AG04449 (cell line): Measurements from ENCODE around the gene SYT1.

Experiments
- CTCF ChIA-PET: fragments of 350-600 bp; formaldehyde crosslinking; extraction: SDS; loops from one replicate; lab custom pipeline; 2021; ENCODE audit warnings: antibody characterized with exemption; lab: Yijun Ruan, JAX
- POLR2A ChIA-PET: fragments of 400-600, 350-600 bp; formaldehyde crosslinking; extraction: SDS; loops from one replicate; lab custom pipeline; 2020; ENCODE audit warnings: antibody characterized with exemption, inconsistent platforms; lab: Yijun Ruan, JAX
- DNase-seq: peaks from one replicate; pipeline ENCODE4 v3.0.0-alpha.2; 2010; ENCODE audit warnings: low read depth, low spot score
- H3K4me3 ChIP-seq: 2 replicates; pipeline ENCODE4 v1.5.1; 2011; ENCODE audit warnings: low read depth, mild to moderate bottlenecking, control low read depth, low read length
- CTCF ChIP-seq: IDR thresholded peaks from one replicate; pipeline ENCODE4 v1.5.1; 2011; ENCODE audit warnings: mild to moderate bottlenecking, moderate library complexity, low read length, control low read depth, inconsistent platforms; ENCODE audit not compliant: insufficient read depth; ENCODE audit errors: missing control alignments

Gene SYT1

GRCh38 chr12:78959556-78959955 lies 95.0 kb downstream of the SYT1 start:
- DNase-seq = no peak
- no peak overlapping the region for H3K4me3 ChIP-seq
- TF ChIP-seq CTCF = no peak
- POLR2A ChIA-PET = no interaction called here
- CTCF ChIA-PET = no interaction called here

- POLR2A ChIA-PET = no interaction called here
- CTCF ChIA-PET = no interaction called here
- TF ChIP-seq CTCF = no peak
- H3K4me3 ChIP-seq = no peak overlapping the region
- no peak for DNase-seq
Observed at GRCh38 chr12:78961171-78961570, 96.6 kb downstream of the SYT1 start.

GRCh38 chr12:78963439-78964227 lies 99.1 kb downstream of the SYT1 start:
- ChIA-PET POLR2A (no interaction called here), CTCF (no interaction called here)
- no peak for DNase-seq

GRCh38 chr12:78964521-78964920 lies 99.9 kb downstream of the SYT1 start:
- POLR2A ChIA-PET = no interaction called here
- no peak overlapping the region for H3K4me3 ChIP-seq
- no peak for DNase-seq
- CTCF ChIA-PET = no interaction called here
- TF ChIP-seq CTCF = no peak

More at GRCh38 chr12:78963439-78964227, 99.1 kb downstream of the SYT1 start:
- no peak overlapping the region for H3K4me3 ChIP-seq
- TF ChIP-seq CTCF = no peak

GRCh38 chr12:78966062-78966461 lies 101.5 kb downstream of the SYT1 start:
- POLR2A ChIA-PET = no interaction called here
- CTCF ChIA-PET = no interaction called here
- no peak overlapping the region for H3K4me3 ChIP-seq
- TF ChIP-seq CTCF = no peak
- no peak for DNase-seq

GRCh38 chr12:78966926-78967325 lies 102.4 kb downstream of the SYT1 start:
- no peak for TF ChIP-seq CTCF
- CTCF ChIA-PET = no interaction called here
- no peak for DNase-seq
- H3K4me3 ChIP-seq = no peak overlapping the region
- POLR2A ChIA-PET = no interaction called here
